OCI-LY1 (cell line): ENCODE results near the gene PRMT9.

Source experiments
- H2AFZ ChIP-seq: fragments of 200-600 bp; sonication (generic), shearing (Covaris generic); 2 replicates; pipeline ENCODE4 v1.6.0; 2014; ENCODE audit warnings: antibody characterized with exemption, mild to moderate bottlenecking, low read length
- H3F3A ChIP-seq: fragments of 200-600 bp; sonication (generic), shearing (Covaris generic); 2 replicates; pipeline ENCODE4 v1.6.0; 2014; ENCODE audit warnings: mild to moderate bottlenecking, antibody characterized with exemption, low read length, moderate library complexity; ENCODE audit not compliant: insufficient read depth
- H3K27ac ChIP-seq: fragments of 200-600 bp; sonication (generic); 2 replicates; pipeline ENCODE4 v1.5.1; 2014; ENCODE audit warnings: low read length, mixed run types, mild to moderate bottlenecking, low read depth; ENCODE audit not compliant: poor library complexity, severe bottlenecking
- H3K27me3 ChIP-seq: fragments of 200-600 bp; sonication (generic); 2 replicates; pipeline ENCODE4 v1.6.0; 2014; ENCODE audit warnings: antibody characterized with exemption, mild to moderate bottlenecking, low read length, moderate library complexity; ENCODE audit not compliant: insufficient read depth
- H3K36me3 ChIP-seq: fragments of 200-600 bp; sonication (generic); 2 replicates; pipeline ENCODE4 v1.6.1; 2014; ENCODE audit warnings: mild to moderate bottlenecking, antibody characterized with exemption, low read length, moderate library complexity, mixed read lengths; ENCODE audit not compliant: insufficient read depth
- H3K4me1 ChIP-seq: fragments of 200-600 bp; sonication (generic); 2 replicates; pipeline ENCODE4 v1.5.1; 2014; ENCODE audit warnings: mild to moderate bottlenecking, low read length, moderate library complexity; ENCODE audit not compliant: insufficient read depth, severe bottlenecking
- H3K4me2 ChIP-seq: fragments of 200-600 bp; sonication (generic), shearing (Covaris generic); 2 replicates; pipeline ENCODE4 v1.6.1; 2014; ENCODE audit warnings: low read length
- H3K4me3 ChIP-seq: fragments of 200-600 bp; sonication (generic); 2 replicates; pipeline ENCODE4 v1.5.1; 2014; ENCODE audit warnings: low read length, low read depth, mild to moderate bottlenecking, mixed read lengths; ENCODE audit not compliant: poor library complexity, severe bottlenecking
- H3K79me2 ChIP-seq: fragments of 200-600 bp; shearing (Covaris generic); 2 replicates; pipeline ENCODE4 v1.6.1; 2016; ENCODE audit warnings: mixed run types, low read length, mixed read lengths; ENCODE audit not compliant: insufficient read depth
- H3K9ac ChIP-seq: fragments of 200-600 bp; sonication (generic), shearing (Covaris generic); 2 replicates; pipeline ENCODE4 v1.6.1; 2014; ENCODE audit warnings: mild to moderate bottlenecking, low read length, mixed read lengths
- H3K9me2 ChIP-seq: fragments of 200-600 bp; sonication (generic), shearing (Covaris generic); 2 replicates; pipeline ENCODE4 v1.6.1; 2014; ENCODE audit warnings: low read depth, mild to moderate bottlenecking, low read length, mixed read lengths
- H3K9me3 ChIP-seq: fragments of 200-600 bp; shearing (Covaris generic); 2 replicates; pipeline ENCODE4 v1.6.1; 2014; ENCODE audit warnings: low read length, mixed read lengths
- H4K20me1 ChIP-seq: fragments of 200-600 bp; sonication (generic), shearing (Covaris generic); 2 replicates; pipeline ENCODE4 v1.6.0; 2016; ENCODE audit warnings: mild to moderate bottlenecking, low read length; ENCODE audit not compliant: insufficient read depth
- CTCF ChIP-seq: fragments of 200-600 bp; sonication (generic), shearing (Covaris generic); IDR thresholded peaks from 2 replicates; pipeline ENCODE4 v1.5.1; 2017; ENCODE audit warnings: mild to moderate bottlenecking, antibody characterized with exemption, low read length, moderate library complexity, mixed read lengths
- EZH2 ChIP-seq: fragments of 200-600 bp; sonication (generic), shearing (Covaris generic); IDR thresholded peaks from 2 replicates; pipeline ENCODE4 v1.8.0; 2017; ENCODE audit warnings: borderline replicate concordance, mixed run types, mild to moderate bottlenecking, antibody characterized with exemption, low read length, moderate library complexity, mixed read lengths

PRMT9 gene

GRCh38 chr4:147655639-147656038 lies 28.3 kb downstream of the PRMT9 start:
- Histone ChIP-seq H4K20me1 (no peaks in the 10 kb centered on the region), H3K4me2 (no peak overlapping the region), H3K9me2 (no peaks in the 10 kb centered on the region), H3F3A (no peaks in the 10 kb centered on the region), H2AFZ (no peak overlapping the region), H3K79me2 (no peaks in the 10 kb centered on the region), H3K36me3 (peaks cover 56% of the 10 kb centered on the region), H3K4me1 (no peaks in the 10 kb centered on the region), H3K27ac (no peak overlapping the region), H3K27me3 (no peaks in the 10 kb centered on the region), H3K9ac (no peak overlapping the region), H3K9me3 (no peaks in the 10 kb centered on the region), H3K4me3 (no peak overlapping the region)
- TF ChIP-seq EZH2, result no peak
- no peak for TF ChIP-seq CTCF

- Histone ChIP-seq H3K9me2 (no peaks in the 10 kb centered on the region), H3K27me3 (no peaks in the 10 kb centered on the region), H3K9ac (no peak overlapping the region), H3K4me2 (no peak overlapping the region), H3K79me2 (no peaks in the 10 kb centered on the region), H4K20me1 (no peaks in the 10 kb centered on the region), H3K4me3 (no peak overlapping the region), H3K9me3 (no peaks in the 10 kb centered on the region), H3F3A (no peaks in the 10 kb centered on the region), H3K27ac (no peak overlapping the region), H2AFZ (no peak overlapping the region), H3K36me3 (peaks cover 67% of the 10 kb centered on the region), H3K4me1 (no peaks in the 10 kb centered on the region)
- TF ChIP-seq EZH2, result no peak
- no peak for TF ChIP-seq CTCF
Measured at GRCh38 chr4:147651563-147651962, 32.4 kb downstream of the PRMT9 start.

- no peaks in the 10 kb centered on the region for H3K9me3 ChIP-seq
- H2AFZ ChIP-seq, result no peak overlapping the region
- TF ChIP-seq CTCF (no peak), EZH2 (no peak)
- H3K9me2 ChIP-seq, result no peaks in the 10 kb centered on the region
- H3K4me3 ChIP-seq, result no peak overlapping the region
- H3K27ac ChIP-seq, result no peak overlapping the region
- peaks cover 50% of the 10 kb centered on the region for H3K36me3 ChIP-seq
- H4K20me1 ChIP-seq, result no peaks in the 10 kb centered on the region
- H3K79me2 ChIP-seq, result no peaks in the 10 kb centered on the region
- no peak overlapping the region for H3K9ac ChIP-seq
- H3K27me3 ChIP-seq, result no peaks in the 10 kb centered on the region
- H3F3A ChIP-seq, result no peaks in the 10 kb centered on the region
- no peak overlapping the region for H3K4me2 ChIP-seq
- H3K4me1 ChIP-seq, result no peaks in the 10 kb centered on the region
Measured at GRCh38 chr4:147648656-147649055, 35.3 kb downstream of the PRMT9 start.
